A549 (cell line): ENCODE results near the gene IFT43. TPM values are rescaled to one million over a fixed set of nuclear protein-coding genes. Genes with fewer than 3 reads are reported as not detected.

ENCODE experiments used
- ATAC-seq, 2 experiments: fragments of 200-7000 bp in 1 of 2; fragments of >200 bp in 1 of 2; cut with Nextera tagmentation in 1 of 2; cut with Tn5 transposase in 1 of 2; 3 replicates each; pipeline versions ENCODE4 v1.8.0 to v1.9.1; 2018 to 2020; ENCODE audit warnings: mild to moderate bottlenecking in 1 of 2, moderate library complexity in 1 of 2
- CTCF ChIA-PET: fragments of 300-600 bp; sonication (Branson Sonifier 250); formaldehyde crosslinking; extraction: SDS; loops from one replicate; lab custom pipeline; 2021; ENCODE audit warnings: antibody characterized with exemption, inconsistent platforms; lab: Yijun Ruan, JAX
- POLR2A ChIA-PET: fragments of 350-600 bp; formaldehyde crosslinking; extraction: SDS; loops from one replicate; lab custom pipeline; 2021; ENCODE audit warnings: antibody characterized with exemption, inconsistent platforms; lab: Yijun Ruan, JAX
- DNase-seq, 2 experiments: peaks; one replicate each; pipeline versions ENCODE4 v3.0.0 to v3.0.0-alpha.2; 2011 to 2016; ENCODE audit warnings: low read depth in 1 of 2, low spot score in 1 of 2
- FAIRE-seq: peaks from 2 replicates; lab custom pipeline; 2011; peaks lifted over from hg19 to GRCh38; lab: Jason Lieb, UNC
- H3K27ac ChIP-seq, 2 experiments: fragments of >200 bp; sonication (Bioruptor Twin); formaldehyde crosslinking; 3 replicates each; pipeline ENCODE4 v1.5.1; 2016 to 2017
- H3K4me1 ChIP-seq: fragments of >200 bp; sonication (Bioruptor Twin); formaldehyde crosslinking; 3 replicates; pipeline ENCODE4 v1.6.1; 2016
- H3K4me2 ChIP-seq: fragments of >200 bp; sonication (Bioruptor Twin); formaldehyde crosslinking; 3 replicates; pipeline ENCODE4 v1.6.1; 2016
- H3K4me3 ChIP-seq: fragments of >200 bp; sonication (Bioruptor Twin); formaldehyde crosslinking; 3 replicates; pipeline ENCODE4 v1.5.1; 2016
- H3K9me3 ChIP-seq: fragments of >200 bp; sonication (Bioruptor Twin); formaldehyde crosslinking; 3 replicates; pipeline ENCODE4 v1.6.1; 2016
- BHLHE40 ChIP-seq: IDR thresholded peaks from 2 replicates; pipeline ENCODE4 v1.6.1; 2012; ENCODE audit warnings: low read depth, low read length, inconsistent platforms
- CBX8 ChIP-seq: fragments of 200-600 bp; sonication (generic); IDR thresholded peaks from 2 replicates; pipeline ENCODE4 v1.6.1; 2016
- CHD4 ChIP-seq: fragments of 200-600 bp; sonication (generic); IDR thresholded peaks from 2 replicates; pipeline ENCODE4 v1.6.1; 2016; ENCODE audit warnings: antibody characterized with exemption, mild to moderate bottlenecking, borderline replicate concordance
- ESRRA ChIP-seq: fragments of 150-350 bp; IDR thresholded peaks from 2 replicates; pipeline ENCODE4 v1.6.1; 2014; ENCODE audit warnings: mild to moderate bottlenecking, low read length, borderline replicate concordance
- FOSL2 ChIP-seq, 2 experiments: fragments of 450-650 bp in 1 of 2; fragments of >200 bp in 1 of 2; sonication (Bioruptor Twin) in 1 of 2; formaldehyde crosslinking; IDR thresholded peaks; 2 replicates each; pipeline versions ENCODE4 v1.5.0 to v1.6.1; 2016 to 2020; ENCODE audit warnings: mild to moderate bottlenecking in 1 of 2, moderate library complexity in 1 of 2
- GATA3 ChIP-seq: IDR thresholded peaks from 2 replicates; pipeline ENCODE4 v1.6.1; 2012; ENCODE audit warnings: borderline replicate concordance
- HDAC2 ChIP-seq: fragments of 200-600 bp; sonication (generic); IDR thresholded peaks from 2 replicates; pipeline ENCODE4 v1.6.1; 2016
- HEYL ChIP-seq: fragments of 250-450 bp; sonication (Bioruptor Pico); IDR thresholded peaks from 2 replicates; pipeline ENCODE4 v1.8.0; 2021; ENCODE audit warnings: mild to moderate bottlenecking, moderate library complexity
- HOXA7 ChIP-seq: fragments of 250-450 bp; sonication (Bioruptor Pico); IDR thresholded peaks from 2 replicates; pipeline ENCODE4 v1.5.0; 2020; ENCODE audit warnings: mild to moderate bottlenecking, moderate library complexity
- KDM1A ChIP-seq: fragments of 200-600 bp; sonication (generic); IDR thresholded peaks from 2 replicates; pipeline ENCODE4 v1.6.1; 2016; ENCODE audit warnings: low read depth, mild to moderate bottlenecking
- NFE2L2 ChIP-seq: fragments of 150-350 bp; conservative IDR thresholded peaks from 2 replicates; pipeline ENCODE4 v1.6.1; 2014; ENCODE audit warnings: low read length
- NPAS2 ChIP-seq: fragments of 250-450 bp; sonication (Bioruptor Pico); IDR thresholded peaks from 2 replicates; pipeline ENCODE4 v1.8.0; 2022; ENCODE audit warnings: mild to moderate bottlenecking, moderate library complexity, borderline replicate concordance
- POLR2A ChIP-seq: IDR thresholded peaks from 2 replicates; pipeline ENCODE4 v1.6.1; 2012; ENCODE audit warnings: mild to moderate bottlenecking, low read length
- POLR2AphosphoS2 ChIP-seq: conservative IDR thresholded peaks from 2 replicates; pipeline ENCODE4 v1.6.1; 2012; ENCODE audit warnings: low read length, improper control_type of control experiment, inconsistent platforms
- RCOR1 ChIP-seq: fragments of 150-350 bp; IDR thresholded peaks from 2 replicates; pipeline ENCODE4 v1.6.1; 2014; ENCODE audit warnings: antibody characterized with exemption, low read length, low read depth
- RNF2 ChIP-seq: fragments of 200-600 bp; sonication (generic); IDR thresholded peaks from 2 replicates; pipeline ENCODE4 v1.6.1; 2016; ENCODE audit warnings: low read depth, mild to moderate bottlenecking, antibody characterized with exemption, moderate library complexity, borderline replicate concordance
- SREBF2 ChIP-seq: fragments of 450-650 bp; IDR thresholded peaks from 2 replicates; pipeline ENCODE4 v1.6.1; 2014; ENCODE audit warnings: mild to moderate bottlenecking, moderate library complexity
- TFCP2L1 ChIP-seq: fragments of 250-450 bp; sonication (Bioruptor Pico); IDR thresholded peaks from 2 replicates; pipeline ENCODE4 v1.5.0; 2021; ENCODE audit warnings: mild to moderate bottlenecking
- ZC3H11A ChIP-seq: fragments of 450-650 bp; IDR thresholded peaks from 2 replicates; pipeline ENCODE4 v1.6.1; 2014; ENCODE audit warnings: antibody characterized with exemption, mild to moderate bottlenecking
- ZSCAN20 ChIP-seq: fragments of 250-450 bp; sonication (Bioruptor Pico); IDR thresholded peaks from 2 replicates; pipeline ENCODE4 v1.8.0; 2022; ENCODE audit warnings: mild to moderate bottlenecking, moderate library complexity
- WGBS: methylation state at CpG from one replicate; pipeline ENCODE4 v1.1.6; 2017; ENCODE audit errors: missing lambda C conversion rate; 5-methylcytosine and 5-hydroxymethylcytosine counted together
- polyA plus RNA-seq, 4 experiments: library from polyadenylated mRNA; depleted of rRNA in 3 of 4; stranded (reverse); fragments of >200 nt; fragmentation: RNase III in 1 of 4; extraction: RNeasy Plus Mini Kit Qiagen cat#74134 plus additional on column Dnase treatment in 1 of 4; gene quantifications; 2 replicates in 3 of 4; 3 replicates in 1 of 4; pipeline ENCODE4 v1.2.3, GENCODE V29; 2011 to 2017
- TF ChIP-seq, protein P1 (sequence below): fragments of 250-450 bp; sonication (Bioruptor Pico); IDR thresholded peaks from 2 replicates; pipeline ENCODE4 v1.5.0; 2021; ENCODE audit warnings: mild to moderate bottlenecking, moderate library complexity, borderline replicate concordance
- TF ChIP-seq, protein P2 (sequence below): fragments of >200 bp; sonication (Bioruptor Twin); formaldehyde crosslinking; IDR thresholded peaks from 3 replicates; pipeline ENCODE4 v1.6.1; 2016
- TF ChIP-seq, protein P3 (sequence below): fragments of 450-650 bp; IDR thresholded peaks from 2 replicates; pipeline ENCODE4 v1.6.1; 2014; ENCODE audit warnings: antibody characterized with exemption
- TF ChIP-seq, protein P4 (sequence below): fragments of >200 bp; sonication (Bioruptor Twin); formaldehyde crosslinking; IDR thresholded peaks from 3 replicates; pipeline ENCODE4 v1.5.1; 2016
- TF ChIP-seq, protein P5 (sequence below): IDR thresholded peaks from 2 replicates; pipeline ENCODE4 v1.6.1; 2012

IFT43 gene
- polyA plus RNA-seq, 2 of the 4 experiments (the other 2 are of a cell fraction), result 46.4 to 49.4 TPM

DNA sequence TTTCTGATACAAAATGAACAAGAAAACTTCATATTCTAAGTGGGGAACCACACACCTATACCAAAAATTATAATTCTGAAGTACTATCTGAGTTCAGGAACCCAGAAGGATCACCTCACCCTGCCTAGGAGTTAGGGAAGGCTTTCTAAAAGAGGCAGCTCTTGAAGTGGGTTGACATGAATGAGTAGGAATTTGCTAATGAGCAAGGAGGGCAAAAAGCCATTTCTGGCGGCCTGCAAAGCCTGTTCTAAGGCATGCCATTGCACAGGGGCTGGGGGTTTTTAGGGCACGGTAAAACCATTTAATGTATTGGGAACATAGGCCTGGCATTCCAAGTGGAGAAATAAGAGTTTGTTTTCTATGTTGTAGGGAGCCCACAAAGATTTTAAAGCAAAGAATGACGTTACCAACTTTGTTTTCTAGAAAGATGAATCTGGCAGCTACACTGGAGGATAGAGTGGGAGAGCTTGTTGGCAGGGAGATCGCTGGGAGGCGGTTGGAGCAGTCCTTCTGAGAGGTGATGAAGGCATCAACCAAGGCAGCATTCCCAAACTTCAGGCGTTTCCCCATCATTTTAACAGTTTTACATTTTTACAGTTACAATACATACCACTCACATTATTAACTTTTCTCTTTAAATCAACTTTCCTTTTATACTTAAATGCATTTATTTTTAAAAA, 14.1 kb downstream of the IFT43 start:
- no peak overlapping the region for H3K27ac ChIP-seq
- TF ChIP-seq RCOR1 (no peak), POLR2AphosphoS2 (no peak)
- POLR2A ChIA-PET, result no interaction called here
- no peaks in the 10 kb centered on the region for H3K4me1 ChIP-seq
- CTCF ChIA-PET, result interaction anchor here (0.9 to 3.5 kb wide), 2 partner anchors 289 to 354 kb away, joined by 3 to 16 read pairs; no protein-coding TSS in a partner anchor
- H3K4me2 ChIP-seq, result no peak overlapping the region
- H3K9me3 ChIP-seq, result peaks cover 5% of the 10 kb centered on the region; the same call in 1 of the 3 replicates
- no peak for ATAC-seq
- no peak for DNase-seq
- WGBS, result 93% methylated on average over 6 of the region's 6 CpGs
- no peak overlapping the region for H3K4me3 ChIP-seq
- peak; percentile 32 for FAIRE-seq

DNA sequence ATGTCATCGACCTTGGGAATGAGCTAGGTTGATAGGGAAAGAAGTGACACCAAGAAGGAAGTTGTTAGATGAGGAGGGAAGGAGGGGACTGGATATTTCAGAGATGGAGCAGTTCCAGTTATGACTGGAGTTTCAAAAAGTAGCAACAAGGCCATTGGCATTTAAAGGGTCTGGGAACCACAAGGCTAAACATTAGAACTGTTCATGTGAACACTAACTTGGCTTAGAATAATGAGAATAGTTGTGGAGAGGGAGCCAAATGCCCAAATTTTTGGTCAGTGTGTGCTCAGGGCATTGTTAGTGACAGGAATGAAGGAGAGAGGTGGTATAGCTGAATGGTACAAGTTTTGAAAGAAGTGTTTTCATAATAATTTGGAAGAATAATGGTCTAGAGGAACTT, 16.8 kb downstream of the IFT43 start:
- ATAC-seq (no peak), DNase-seq (no peak), FAIRE-seq (no peak)
- no peak overlapping the region for H3K4me3 ChIP-seq
- POLR2A ChIA-PET, result no interaction called here
- no peak overlapping the region for H3K4me2 ChIP-seq
- TF ChIP-seq TFCP2L1 (no peak), BHLHE40 (no peak), HOXA7 (CRISPR knock-in tag) (no peak), ZSCAN20 (CRISPR knock-in tag) (no peak), KDM1A (no peak), CBX8 (no peak), NFE2L2 (no peak), SREBF2 (no peak), CHD4 (no peak), FOSL2 (IDR thresholded peaks at IDR 0.05) (no peak), FOSL2 (CRISPR knock-in tag; IDR thresholded peaks at IDR 0.05) (no peak)
- TF ChIP-seq, protein P1, sequence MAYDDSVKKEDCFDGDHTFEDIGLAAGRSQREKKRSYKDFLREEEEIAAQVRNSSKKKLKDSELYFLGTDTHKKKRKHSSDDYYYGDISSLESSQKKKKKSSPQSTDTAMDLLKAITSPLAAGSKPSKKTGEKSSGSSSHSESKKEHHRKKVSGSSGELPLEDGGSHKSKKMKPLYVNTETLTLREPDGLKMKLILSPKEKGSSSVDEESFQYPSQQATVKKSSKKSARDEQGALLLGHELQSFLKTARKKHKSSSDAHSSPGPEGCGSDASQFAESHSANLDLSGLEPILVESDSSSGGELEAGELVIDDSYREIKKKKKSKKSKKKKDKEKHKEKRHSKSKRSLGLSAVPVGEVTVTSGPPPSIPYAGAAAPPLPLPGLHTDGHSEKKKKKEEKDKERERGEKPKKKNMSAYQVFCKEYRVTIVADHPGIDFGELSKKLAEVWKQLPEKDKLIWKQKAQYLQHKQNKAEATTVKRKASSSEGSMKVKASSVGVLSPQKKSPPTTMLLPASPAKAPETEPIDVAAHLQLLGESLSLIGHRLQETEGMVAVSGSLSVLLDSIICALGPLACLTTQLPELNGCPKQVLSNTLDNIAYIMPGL, result no peak
- TF ChIP-seq, protein P2, sequence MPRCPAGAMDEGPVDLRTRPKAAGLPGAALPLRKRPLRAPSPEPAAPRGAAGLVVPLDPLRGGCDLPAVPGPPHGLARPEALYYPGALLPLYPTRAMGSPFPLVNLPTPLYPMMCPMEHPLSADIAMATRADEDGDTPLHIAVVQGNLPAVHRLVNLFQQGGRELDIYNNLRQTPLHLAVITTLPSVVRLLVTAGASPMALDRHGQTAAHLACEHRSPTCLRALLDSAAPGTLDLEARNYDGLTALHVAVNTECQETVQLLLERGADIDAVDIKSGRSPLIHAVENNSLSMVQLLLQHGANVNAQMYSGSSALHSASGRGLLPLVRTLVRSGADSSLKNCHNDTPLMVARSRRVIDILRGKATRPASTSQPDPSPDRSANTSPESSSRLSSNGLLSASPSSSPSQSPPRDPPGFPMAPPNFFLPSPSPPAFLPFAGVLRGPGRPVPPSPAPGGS, result no peak
- 61% methylated on average over 1 of the region's 1 CpG for WGBS
- CTCF ChIA-PET, result interaction anchor here (0.6 to 2.2 kb wide), 5 partner anchors 20 to 493 kb away, joined by 3 to 8 read pairs (median 3); partner anchors contain the start of gene TGFB3
- H3K4me1 ChIP-seq, result no peaks in the 10 kb centered on the region
- no peak overlapping the region for H3K27ac ChIP-seq
- peaks cover 14% of the 10 kb centered on the region for H3K9me3 ChIP-seq

DNA sequence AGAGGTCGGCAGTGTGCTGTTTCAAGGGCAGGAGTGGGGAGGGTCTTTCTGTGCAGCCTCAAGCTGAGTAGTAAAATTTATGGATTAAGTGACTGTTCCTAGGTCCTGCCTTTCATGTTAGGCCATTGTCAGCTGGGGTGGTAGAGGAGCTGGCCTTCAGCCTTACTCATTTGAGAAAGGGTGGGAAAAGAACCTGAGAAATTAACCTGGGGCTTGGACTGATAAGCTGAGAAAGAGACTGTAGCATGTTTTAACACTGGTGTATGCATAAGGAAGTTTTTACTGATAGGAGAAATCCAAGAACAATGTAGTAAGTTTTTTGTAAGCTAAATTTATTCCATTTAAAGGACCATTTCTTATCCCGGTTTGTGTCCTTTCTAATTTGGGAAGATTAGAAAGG, 20.7 kb downstream of the IFT43 start:
- Histone ChIP-seq H3K27ac (no peak overlapping the region), H3K9me3 (peaks cover 14% of the 10 kb centered on the region), H3K4me1 (no peaks in the 10 kb centered on the region), H3K4me2 (no peak overlapping the region), H3K4me3 (no peak overlapping the region)
- DNase-seq, result no peak
- ChIA-PET CTCF (interaction anchor here (1.1 to 1.4 kb wide), 2 partner anchors 45 to 346 kb away, joined by 3 read pairs; no protein-coding TSS in a partner anchor), POLR2A (no interaction called here)
- no peak for FAIRE-seq
- 96% methylated on average over 2 of the region's 2 CpGs for WGBS
- ATAC-seq, result no peak
- TF ChIP-seq RNF2, result no peak
- TF ChIP-seq POLR2A, result no peak

DNA sequence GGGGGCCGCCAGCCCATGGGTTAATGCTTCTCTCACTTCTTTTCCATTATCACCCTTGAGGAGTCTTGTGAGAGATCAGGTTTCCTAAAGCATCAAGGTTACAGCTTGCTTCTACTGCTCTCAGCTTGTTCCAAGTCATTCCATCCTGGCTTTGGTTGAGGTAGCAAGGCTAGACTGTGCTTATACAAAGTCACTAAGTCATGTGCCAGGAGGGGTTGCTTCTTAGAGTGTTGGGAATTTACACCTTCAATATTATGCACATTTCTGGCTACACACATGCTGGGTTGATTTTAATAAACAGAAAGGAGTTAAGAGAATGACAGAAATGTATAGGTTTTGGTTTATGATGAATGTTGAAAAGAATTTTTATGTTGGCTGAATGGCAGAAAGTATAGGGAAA, 21.8 kb downstream of the IFT43 start:
- ChIA-PET POLR2A (no interaction called here), CTCF (interaction anchor here (0.6 to 1.3 kb wide), 4 partner anchors 25 to 298 kb away, joined by 3 read pairs; no protein-coding TSS in a partner anchor)
- no peak for TF ChIP-seq CHD4
- TF ChIP-seq, protein P3, sequence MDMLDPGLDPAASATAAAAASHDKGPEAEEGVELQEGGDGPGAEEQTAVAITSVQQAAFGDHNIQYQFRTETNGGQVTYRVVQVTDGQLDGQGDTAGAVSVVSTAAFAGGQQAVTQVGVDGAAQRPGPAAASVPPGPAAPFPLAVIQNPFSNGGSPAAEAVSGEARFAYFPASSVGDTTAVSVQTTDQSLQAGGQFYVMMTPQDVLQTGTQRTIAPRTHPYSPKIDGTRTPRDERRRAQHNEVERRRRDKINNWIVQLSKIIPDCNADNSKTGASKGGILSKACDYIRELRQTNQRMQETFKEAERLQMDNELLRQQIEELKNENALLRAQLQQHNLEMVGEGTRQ, result no peak
- TF ChIP-seq HEYL (CRISPR knock-in tag), result no peak
- TF ChIP-seq, protein P4, sequence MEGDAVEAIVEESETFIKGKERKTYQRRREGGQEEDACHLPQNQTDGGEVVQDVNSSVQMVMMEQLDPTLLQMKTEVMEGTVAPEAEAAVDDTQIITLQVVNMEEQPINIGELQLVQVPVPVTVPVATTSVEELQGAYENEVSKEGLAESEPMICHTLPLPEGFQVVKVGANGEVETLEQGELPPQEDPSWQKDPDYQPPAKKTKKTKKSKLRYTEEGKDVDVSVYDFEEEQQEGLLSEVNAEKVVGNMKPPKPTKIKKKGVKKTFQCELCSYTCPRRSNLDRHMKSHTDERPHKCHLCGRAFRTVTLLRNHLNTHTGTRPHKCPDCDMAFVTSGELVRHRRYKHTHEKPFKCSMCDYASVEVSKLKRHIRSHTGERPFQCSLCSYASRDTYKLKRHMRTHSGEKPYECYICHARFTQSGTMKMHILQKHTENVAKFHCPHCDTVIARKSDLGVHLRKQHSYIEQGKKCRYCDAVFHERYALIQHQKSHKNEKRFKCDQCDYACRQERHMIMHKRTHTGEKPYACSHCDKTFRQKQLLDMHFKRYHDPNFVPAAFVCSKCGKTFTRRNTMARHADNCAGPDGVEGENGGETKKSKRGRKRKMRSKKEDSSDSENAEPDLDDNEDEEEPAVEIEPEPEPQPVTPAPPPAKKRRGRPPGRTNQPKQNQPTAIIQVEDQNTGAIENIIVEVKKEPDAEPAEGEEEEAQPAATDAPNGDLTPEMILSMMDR, result no peak
- no peak for TF ChIP-seq BHLHE40
- TF ChIP-seq NPAS2 (CRISPR knock-in tag), result no peak
- TF ChIP-seq ZC3H11A, result no peak
- TF ChIP-seq ESRRA, result no peak
- TF ChIP-seq GATA3, result no peak
- no peak for TF ChIP-seq HDAC2
- TF ChIP-seq, protein P5, sequence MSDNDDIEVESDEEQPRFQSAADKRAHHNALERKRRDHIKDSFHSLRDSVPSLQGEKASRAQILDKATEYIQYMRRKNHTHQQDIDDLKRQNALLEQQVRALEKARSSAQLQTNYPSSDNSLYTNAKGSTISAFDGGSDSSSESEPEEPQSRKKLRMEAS, result no peak
- Histone ChIP-seq H3K4me2 (no peak overlapping the region), H3K4me1 (no peaks in the 10 kb centered on the region), H3K27ac (no peak overlapping the region), H3K4me3 (no peak overlapping the region), H3K9me3 (peaks cover 14% of the 10 kb centered on the region)
- FAIRE-seq (no peak), ATAC-seq (no peak), DNase-seq (no peak)
- WGBS, result 100% methylated on average over 1 of the region's 1 CpG
